Parathyroid adenoma (tissue), 2 donors: ENCODE measurements around the gene CCDC97.
"Not testable (repeated sequence)": the region's sequence is repeated elsewhere in the genome, so short reads cannot be mapped to it uniquely, and the experiment has no call there.

Source experiments
- H2AFZ ChIP-seq: fragments of 300-600 bp; sonication (generic); one replicate; pipeline ENCODE4 v1.7.0; 2017; ENCODE audit warnings: antibody characterized with exemption, mild to moderate bottlenecking
- H3K27ac ChIP-seq: fragments of 300-600 bp; sonication (generic); one replicate; pipeline ENCODE4 v1.7.0; 2017
- H3K27me3 ChIP-seq: fragments of 300-600 bp; sonication (generic); one replicate; pipeline ENCODE4 v1.7.0; 2017; ENCODE audit warnings: low read length; ENCODE audit not compliant: control insufficient read depth, insufficient read depth
- H3K36me3 ChIP-seq: fragments of 300-600 bp; sonication (generic); one replicate; pipeline ENCODE4 v1.7.0; 2017; ENCODE audit warnings: low read length; ENCODE audit not compliant: control insufficient read depth, insufficient read depth
- H3K4me1 ChIP-seq: fragments of 300-600 bp; sonication (generic); one replicate; pipeline ENCODE4 v1.7.0; 2017; ENCODE audit warnings: control low read depth
- H3K4me2 ChIP-seq: fragments of 300-600 bp; sonication (generic); one replicate; pipeline ENCODE4 v1.7.0; 2017; ENCODE audit warnings: low read length
- H3K4me3 ChIP-seq: fragments of 300-600 bp; sonication (generic); one replicate; pipeline ENCODE4 v1.7.0; 2017; ENCODE audit warnings: low read depth, low read length
- H3K79me2 ChIP-seq: fragments of 300-600 bp; sonication (generic); one replicate; pipeline ENCODE4 v1.7.0; 2017; ENCODE audit warnings: control low read depth
- H3K9ac ChIP-seq: fragments of 300-600 bp; sonication (generic); one replicate; pipeline ENCODE4 v1.7.0; 2017; ENCODE audit warnings: mild to moderate bottlenecking
- H3K9me3 ChIP-seq: fragments of 300-600 bp; sonication (generic); one replicate; pipeline ENCODE4 v1.7.0; 2017; ENCODE audit warnings: low read length; ENCODE audit not compliant: control insufficient read depth
- CTCF ChIP-seq: fragments of 300-600 bp; sonication (generic); IDR thresholded peaks from one replicate; pipeline ENCODE4 v1.7.0; 2017; ENCODE audit warnings: antibody characterized with exemption, mild to moderate bottlenecking
- donor health status: primary hyperparathyroidism.

Gene CCDC97

GRCh38 chr19:41366089-41366488, 56.1 kb downstream of the CCDC97 start:
- no peaks in the 10 kb centered on the region for H3K9me3 ChIP-seq
- H3K4me2 ChIP-seq, result no peak overlapping the region
- no peak overlapping the region for H3K4me3 ChIP-seq
- no peak for TF ChIP-seq CTCF
- H2AFZ ChIP-seq, result no peak overlapping the region
- H3K36me3 ChIP-seq, result no peaks in the 10 kb centered on the region
- no peaks in the 10 kb centered on the region for H3K4me1 ChIP-seq
- H3K27me3 ChIP-seq, result no peaks in the 10 kb centered on the region
- H3K27ac ChIP-seq, result no peak overlapping the region
- peaks cover 39% of the 10 kb centered on the region for H3K79me2 ChIP-seq
- H3K9ac ChIP-seq, result no peak overlapping the region

- no peaks in the 10 kb centered on the region for H3K27me3 ChIP-seq
- no peak overlapping the region for H3K27ac ChIP-seq
- no peak overlapping the region for H3K4me3 ChIP-seq
- H3K4me1 ChIP-seq, result no peaks in the 10 kb centered on the region
- H3K4me2 ChIP-seq, result no peak overlapping the region
- H3K79me2 ChIP-seq, result peaks cover 43% of the 10 kb centered on the region
- no peak overlapping the region for H2AFZ ChIP-seq
- no peak overlapping the region for H3K9ac ChIP-seq
- no peaks in the 10 kb centered on the region for H3K36me3 ChIP-seq
- H3K9me3 ChIP-seq, result no peaks in the 10 kb centered on the region
- no peak for TF ChIP-seq CTCF
These were observed 57.9 kb downstream of the CCDC97 start for GRCh38 chr19:41367848-41368301.

- no peak overlapping the region for H3K9ac ChIP-seq
- H3K4me1 ChIP-seq, result peaks cover 6% of the 10 kb centered on the region
- no peaks in the 10 kb centered on the region for H3K27me3 ChIP-seq
- no peak overlapping the region for H3K27ac ChIP-seq
- no peak overlapping the region for H2AFZ ChIP-seq
- H3K4me2 ChIP-seq, result no peak overlapping the region
- peaks cover 38% of the 10 kb centered on the region for H3K79me2 ChIP-seq
- TF ChIP-seq CTCF, result no peak
- H3K36me3 ChIP-seq, result no peaks in the 10 kb centered on the region
- H3K4me3 ChIP-seq, result no peak overlapping the region
- H3K9me3 ChIP-seq, result no peaks in the 10 kb centered on the region
These were observed 59.8 kb downstream of the CCDC97 start for GRCh38 chr19:41369769-41370168.

GRCh38 chr19:41371119-41371518, 61.1 kb downstream of the CCDC97 start:
- not testable (repeated sequence) for H2AFZ ChIP-seq, H3K36me3 ChIP-seq, H3K4me1 ChIP-seq, H3K27ac ChIP-seq, H3K9me3 ChIP-seq, H3K4me2 ChIP-seq, H3K9ac ChIP-seq, H3K4me3 ChIP-seq, H3K27me3 ChIP-seq
- peaks cover 28% of the 10 kb centered on the region for H3K79me2 ChIP-seq

GRCh38 chr19:41371541-41371940, 61.6 kb downstream of the CCDC97 start:
- Histone ChIP-seq H3K79me2 (peaks cover 24% of the 10 kb centered on the region), H3K4me1 (peaks cover 6% of the 10 kb centered on the region), H3K9ac (no peak overlapping the region), H3K9me3 (no peaks in the 10 kb centered on the region), H3K4me3 (no peak overlapping the region), H3K36me3 (no peaks in the 10 kb centered on the region), H3K27ac (no peak overlapping the region), H3K27me3 (no peaks in the 10 kb centered on the region), H2AFZ (no peak overlapping the region), H3K4me2 (no peak overlapping the region)
- no peak for TF ChIP-seq CTCF
